22Rv1 (cell line): ENCODE results near the gene GSKIP.
A peak's percentile ranks its signal among the peaks of the same experiment; 100 is the strongest.

Experiments
- H3K27ac ChIP-seq: fragments of 450-650 bp; 2 replicates; pipeline ENCODE4 v1.5.1; 2017
- ZFX ChIP-seq: fragments of 450-650 bp; IDR thresholded peaks from 2 replicates; pipeline ENCODE4 v1.6.1; 2017; ENCODE audit warnings: antibody characterized with exemption, borderline replicate concordance
- TF ChIP-seq, protein P1 (sequence below): fragments of 450-650 bp; IDR thresholded peaks from 2 replicates; pipeline ENCODE4 v1.5.1; 2017; ENCODE audit warnings: mild to moderate bottlenecking

GSKIP gene

DNA sequence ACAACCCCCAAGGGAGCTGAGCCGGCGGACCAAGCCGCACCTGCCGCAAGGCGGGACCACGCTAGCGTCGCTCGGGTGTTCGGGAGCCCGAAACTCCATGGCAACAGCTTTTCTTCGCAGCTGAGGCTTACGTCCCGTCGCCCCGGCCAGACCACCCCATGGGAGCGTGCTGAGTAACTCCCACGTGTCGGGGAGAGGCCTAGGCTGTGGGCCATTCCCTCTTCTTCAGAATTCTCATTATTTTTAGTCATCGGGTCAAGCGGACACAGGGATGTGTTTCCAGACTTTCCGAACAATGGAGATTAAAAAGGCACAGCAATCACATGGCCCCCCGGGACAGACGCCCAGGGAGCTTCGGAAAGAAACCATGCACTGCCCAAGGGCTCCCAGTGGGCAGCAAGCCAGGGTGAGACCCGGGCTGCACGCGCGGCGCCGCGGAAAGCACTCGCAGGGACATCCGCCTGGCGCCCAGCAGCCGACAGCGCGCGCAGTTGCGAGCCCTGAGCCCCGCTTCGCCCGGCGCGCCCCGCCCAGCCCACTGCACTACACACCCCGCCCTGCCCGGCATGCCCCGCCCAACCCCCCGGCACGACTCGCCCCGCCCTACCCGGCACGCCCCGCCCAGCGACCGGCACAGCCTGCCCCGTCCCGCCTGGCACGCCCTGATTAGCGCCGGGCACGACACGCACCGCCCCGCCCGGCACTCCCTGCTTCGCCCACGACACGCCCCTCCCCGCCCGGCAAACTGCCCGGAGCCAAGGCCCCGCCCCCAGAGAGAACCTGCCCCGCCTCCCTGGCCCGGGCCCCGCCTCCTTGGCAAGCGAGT lies 28.2 kb downstream of the GSKIP start:
- TF ChIP-seq, protein P1, sequence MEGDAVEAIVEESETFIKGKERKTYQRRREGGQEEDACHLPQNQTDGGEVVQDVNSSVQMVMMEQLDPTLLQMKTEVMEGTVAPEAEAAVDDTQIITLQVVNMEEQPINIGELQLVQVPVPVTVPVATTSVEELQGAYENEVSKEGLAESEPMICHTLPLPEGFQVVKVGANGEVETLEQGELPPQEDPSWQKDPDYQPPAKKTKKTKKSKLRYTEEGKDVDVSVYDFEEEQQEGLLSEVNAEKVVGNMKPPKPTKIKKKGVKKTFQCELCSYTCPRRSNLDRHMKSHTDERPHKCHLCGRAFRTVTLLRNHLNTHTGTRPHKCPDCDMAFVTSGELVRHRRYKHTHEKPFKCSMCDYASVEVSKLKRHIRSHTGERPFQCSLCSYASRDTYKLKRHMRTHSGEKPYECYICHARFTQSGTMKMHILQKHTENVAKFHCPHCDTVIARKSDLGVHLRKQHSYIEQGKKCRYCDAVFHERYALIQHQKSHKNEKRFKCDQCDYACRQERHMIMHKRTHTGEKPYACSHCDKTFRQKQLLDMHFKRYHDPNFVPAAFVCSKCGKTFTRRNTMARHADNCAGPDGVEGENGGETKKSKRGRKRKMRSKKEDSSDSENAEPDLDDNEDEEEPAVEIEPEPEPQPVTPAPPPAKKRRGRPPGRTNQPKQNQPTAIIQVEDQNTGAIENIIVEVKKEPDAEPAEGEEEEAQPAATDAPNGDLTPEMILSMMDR: no peak
- TF ChIP-seq ZFX: no peak
- H3K27ac ChIP-seq: peak overlapping the region; percentile 63

DNA sequence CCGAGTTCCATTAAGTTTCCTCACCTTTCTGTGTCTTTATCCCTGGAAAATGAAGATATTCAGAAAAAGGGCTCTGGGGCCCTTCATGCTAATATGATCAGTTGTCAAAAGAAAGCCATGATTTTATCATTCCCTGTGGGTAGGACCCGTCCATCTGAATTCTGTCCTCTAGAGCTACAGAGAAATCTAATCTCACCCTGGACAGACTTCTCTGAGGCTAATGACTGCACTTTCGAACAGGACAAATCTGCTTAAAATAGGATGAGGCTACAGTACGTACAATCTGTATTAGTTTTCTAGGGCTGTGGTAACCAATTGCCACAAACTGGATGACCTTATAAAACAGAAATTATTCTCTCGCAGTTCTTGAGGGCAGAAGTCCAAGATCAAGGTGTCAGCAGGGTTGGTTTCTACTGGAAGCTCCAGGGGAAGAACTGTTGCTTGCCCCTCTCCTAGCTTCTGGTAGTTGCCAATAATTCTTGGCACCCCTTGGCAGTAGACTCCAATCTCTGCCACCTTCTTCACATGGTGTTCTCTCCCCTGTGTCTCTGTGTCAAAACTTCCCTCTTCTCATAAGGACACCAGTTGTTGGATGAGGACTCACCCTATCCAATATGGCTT lies 29.9 kb downstream of the GSKIP start:
- H3K27ac ChIP-seq: peak overlapping the region; percentile 63; the same call in 1 of the 2 replicates
- no peak for TF ChIP-seq ZFX
- TF ChIP-seq, protein P1: no peak

DNA sequence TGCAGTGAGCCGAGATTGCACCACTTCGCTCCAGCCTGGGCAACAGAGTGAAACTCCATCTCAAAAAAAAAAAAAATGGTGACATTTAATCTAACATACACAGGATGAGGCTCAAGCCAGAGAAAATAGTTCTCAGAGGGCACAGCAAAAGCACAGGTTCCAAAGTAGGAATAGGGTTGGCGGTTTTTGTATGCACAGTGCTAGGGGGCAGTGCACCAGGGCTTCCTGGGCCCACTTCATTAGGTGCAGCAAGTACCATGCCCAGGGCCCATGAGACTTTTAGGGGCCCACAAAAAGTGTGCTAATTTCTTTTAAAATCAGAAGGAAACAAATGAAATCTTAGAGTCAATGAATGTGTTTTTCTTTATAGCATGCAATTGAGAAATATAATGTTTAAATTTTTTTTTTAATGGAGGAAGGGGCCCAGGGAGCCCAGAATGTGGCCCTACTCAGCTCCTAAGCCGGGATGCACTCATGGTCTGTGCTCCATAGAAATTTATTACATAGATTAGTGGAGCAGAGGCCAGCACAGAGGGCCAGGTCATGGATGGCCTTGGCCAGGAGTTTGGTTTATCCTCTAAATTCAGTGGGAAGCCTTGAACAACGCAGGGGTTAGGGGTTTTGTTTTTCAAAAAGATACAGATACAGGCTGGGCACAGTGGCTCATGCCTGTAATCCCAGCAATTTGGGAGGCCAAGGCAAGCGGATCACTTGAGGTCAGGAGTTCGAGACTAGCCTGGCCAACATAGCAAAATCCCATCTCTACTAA lies 30.9 kb downstream of the GSKIP start:
- H3K27ac ChIP-seq: no peak overlapping the region
- TF ChIP-seq ZFX: no peak
- TF ChIP-seq, protein P1: no peak

DNA sequence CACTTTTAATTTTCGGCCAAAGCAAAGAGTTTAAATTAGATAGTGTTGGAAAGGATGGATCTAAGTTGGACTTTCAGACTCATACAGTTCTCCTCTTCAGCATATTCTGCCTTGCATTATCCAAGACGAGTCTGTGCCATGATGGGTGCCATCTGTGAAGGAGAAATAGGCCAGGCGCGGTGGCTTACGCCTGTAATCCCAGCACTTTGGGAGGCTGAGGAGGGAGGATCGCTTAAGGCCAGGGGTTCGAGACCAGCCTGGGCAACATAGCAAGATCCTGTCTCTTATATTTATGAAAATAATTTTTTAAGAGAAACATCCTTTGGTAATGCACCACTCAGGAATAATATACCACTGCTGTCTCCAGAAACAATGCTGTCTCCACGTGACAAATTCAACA lies 35.1 kb downstream of the GSKIP start:
- H3K27ac ChIP-seq: no peak overlapping the region
- TF ChIP-seq, protein P1: no peak
- TF ChIP-seq ZFX: no peak

DNA sequence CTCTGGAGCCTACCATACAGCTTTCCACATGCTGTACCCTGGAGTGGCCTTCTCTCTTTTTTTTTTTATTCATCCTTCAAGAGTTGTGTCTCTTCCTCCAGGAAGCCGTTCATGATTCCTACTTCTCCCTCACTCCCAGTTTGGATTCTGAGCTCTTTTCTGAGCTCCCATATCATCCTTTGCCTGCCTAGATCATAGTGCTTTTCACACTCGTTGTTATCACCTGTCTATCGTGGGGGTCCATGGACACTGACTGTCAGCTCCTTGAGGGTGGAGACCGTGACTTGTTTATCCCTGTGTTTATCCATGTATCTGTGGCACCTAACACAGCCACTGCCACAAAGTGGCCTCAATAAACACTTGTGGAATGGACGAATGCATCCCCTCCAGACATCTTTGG lies 35.6 kb downstream of the GSKIP start:
- H3K27ac ChIP-seq: no peak overlapping the region
- TF ChIP-seq ZFX: no peak
- TF ChIP-seq, protein P1: no peak

DNA sequence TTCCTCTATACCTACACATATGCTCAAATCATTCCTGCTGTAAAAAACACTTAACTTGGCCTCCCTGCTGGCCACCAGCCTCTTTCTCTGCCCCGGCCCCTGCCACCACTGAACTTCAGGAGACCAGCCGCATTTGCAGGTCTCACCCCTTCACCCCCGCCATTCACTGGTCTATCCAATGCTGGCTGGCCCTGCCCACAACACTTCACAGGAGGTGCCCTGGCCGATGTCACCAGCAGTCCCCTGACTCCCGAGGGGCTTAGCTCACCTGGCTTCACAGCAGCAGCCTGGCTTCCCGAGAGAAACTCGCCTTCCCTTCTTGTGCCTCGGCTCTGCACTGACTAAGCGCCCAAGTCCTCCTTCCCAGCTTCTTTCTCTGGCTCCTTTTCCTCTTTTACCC lies 36.1 kb downstream of the GSKIP start:
- H3K27ac ChIP-seq: no peak overlapping the region
- TF ChIP-seq, protein P1: no peak
- no peak for TF ChIP-seq ZFX
